ENCODE data around the gene PPFIA1. TPM values are rescaled to one million over a fixed set of nuclear protein-coding genes. Genes with fewer than 3 reads are reported as not detected.

Gene PPFIA1
- total RNA-seq, 4 donors from 2014 or later, result 43.7 to 82.8 (median 69.3) TPM

DNA sequence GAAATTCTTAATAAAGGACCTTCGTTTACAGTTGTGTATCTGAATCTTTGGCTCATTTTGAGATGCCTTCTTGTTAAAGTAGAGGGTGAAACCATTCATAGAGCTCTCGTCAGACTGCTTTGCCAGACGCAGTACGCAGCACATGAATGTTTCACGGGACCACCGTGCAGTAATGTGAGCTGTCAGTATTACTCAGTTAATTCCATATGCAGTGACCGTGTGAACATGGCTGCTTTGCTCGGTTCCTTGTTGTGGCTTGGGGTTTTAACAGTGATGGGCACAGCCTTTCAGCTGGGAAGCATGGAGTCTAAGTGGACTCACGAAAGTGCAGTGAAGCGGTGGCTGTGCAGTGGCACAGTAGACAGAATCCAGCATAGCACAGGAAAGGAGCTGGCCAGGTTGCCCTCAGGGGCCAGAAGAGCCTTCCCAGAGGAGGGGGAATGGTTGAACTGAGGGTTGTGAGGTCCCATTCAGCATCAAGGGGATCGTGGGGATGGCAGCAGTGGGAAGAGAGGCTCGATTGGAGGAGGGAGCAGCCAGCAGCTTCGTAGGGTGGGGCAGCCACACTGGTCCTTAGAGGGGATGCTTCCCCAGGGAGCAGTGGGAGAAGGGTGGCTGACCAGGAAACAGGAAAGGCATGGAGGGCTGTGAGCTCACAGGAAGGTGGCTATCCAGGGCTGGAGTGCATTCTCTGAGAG is 31.4 kb downstream of the PPFIA1 start:
- no peak overlapping the region for H3K4me3 ChIP-seq
- WGBS, 2 donors, result 78 to 82% methylated on average over 13 of the region's 13 CpGs
- H3K4me1 ChIP-seq, result peaks cover 0 to 33% (median 7%) of the 10 kb centered on the region in 4 donors
- H3K27ac ChIP-seq, result no peak overlapping the region
- H3K36me3 ChIP-seq, result peaks cover 0 to 19% (median 0%) of the 10 kb centered on the region in 3 donors
- H3K27me3 ChIP-seq, result no peaks in the 10 kb centered on the region
- no peaks in the 10 kb centered on the region for H3K9me3 ChIP-seq
- TF ChIP-seq EP300 (IDR thresholded peaks at IDR 0.05), result no peak
- TF ChIP-seq, protein P1, sequence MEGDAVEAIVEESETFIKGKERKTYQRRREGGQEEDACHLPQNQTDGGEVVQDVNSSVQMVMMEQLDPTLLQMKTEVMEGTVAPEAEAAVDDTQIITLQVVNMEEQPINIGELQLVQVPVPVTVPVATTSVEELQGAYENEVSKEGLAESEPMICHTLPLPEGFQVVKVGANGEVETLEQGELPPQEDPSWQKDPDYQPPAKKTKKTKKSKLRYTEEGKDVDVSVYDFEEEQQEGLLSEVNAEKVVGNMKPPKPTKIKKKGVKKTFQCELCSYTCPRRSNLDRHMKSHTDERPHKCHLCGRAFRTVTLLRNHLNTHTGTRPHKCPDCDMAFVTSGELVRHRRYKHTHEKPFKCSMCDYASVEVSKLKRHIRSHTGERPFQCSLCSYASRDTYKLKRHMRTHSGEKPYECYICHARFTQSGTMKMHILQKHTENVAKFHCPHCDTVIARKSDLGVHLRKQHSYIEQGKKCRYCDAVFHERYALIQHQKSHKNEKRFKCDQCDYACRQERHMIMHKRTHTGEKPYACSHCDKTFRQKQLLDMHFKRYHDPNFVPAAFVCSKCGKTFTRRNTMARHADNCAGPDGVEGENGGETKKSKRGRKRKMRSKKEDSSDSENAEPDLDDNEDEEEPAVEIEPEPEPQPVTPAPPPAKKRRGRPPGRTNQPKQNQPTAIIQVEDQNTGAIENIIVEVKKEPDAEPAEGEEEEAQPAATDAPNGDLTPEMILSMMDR (IDR thresholded peaks at IDR 0.05), result no peak
- TF ChIP-seq POLR2A (IDR thresholded peaks at IDR 0.05), result no peak
- no peak for DNase-seq (ENCODE audit: low spot score in 2 of 2)

DNA sequence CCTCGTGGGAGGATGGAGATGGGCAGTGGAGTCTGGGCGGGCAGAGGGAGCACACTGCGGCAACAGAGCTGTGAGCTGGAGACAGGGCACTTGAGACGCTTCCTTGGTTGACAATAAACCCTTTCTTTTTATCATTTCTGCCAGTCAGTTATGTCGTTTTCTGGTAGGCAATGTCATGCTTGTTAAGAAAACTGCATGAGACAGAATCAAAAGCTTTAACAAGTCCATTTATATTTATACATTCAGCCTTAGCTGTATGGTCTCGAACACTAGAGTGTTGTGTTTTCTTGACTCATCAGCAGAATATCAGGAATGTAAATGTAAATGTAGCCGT is 31.9 kb downstream of the PPFIA1 start:
- WGBS, 2 donors, result 51 to 53% methylated on average over 7 of the region's 7 CpGs
- Histone ChIP-seq H3K4me1 (peaks cover 0 to 32% (median 7%) of the 10 kb centered on the region in 4 donors), H3K4me3 (no peak overlapping the region), H3K27me3 (no peaks in the 10 kb centered on the region), H3K36me3 (peaks cover 0 to 17% (median 0%) of the 10 kb centered on the region in 3 donors), H3K9me3 (no peaks in the 10 kb centered on the region), H3K27ac (no peak overlapping the region)
- TF ChIP-seq, protein P1 (IDR thresholded peaks at IDR 0.05), result no peak
- no peak for TF ChIP-seq EP300 (IDR thresholded peaks at IDR 0.05)
- no peak for TF ChIP-seq POLR2A (IDR thresholded peaks at IDR 0.05)
- DNase-seq (ENCODE audit: low spot score in 2 of 2), result no peak

DNA sequence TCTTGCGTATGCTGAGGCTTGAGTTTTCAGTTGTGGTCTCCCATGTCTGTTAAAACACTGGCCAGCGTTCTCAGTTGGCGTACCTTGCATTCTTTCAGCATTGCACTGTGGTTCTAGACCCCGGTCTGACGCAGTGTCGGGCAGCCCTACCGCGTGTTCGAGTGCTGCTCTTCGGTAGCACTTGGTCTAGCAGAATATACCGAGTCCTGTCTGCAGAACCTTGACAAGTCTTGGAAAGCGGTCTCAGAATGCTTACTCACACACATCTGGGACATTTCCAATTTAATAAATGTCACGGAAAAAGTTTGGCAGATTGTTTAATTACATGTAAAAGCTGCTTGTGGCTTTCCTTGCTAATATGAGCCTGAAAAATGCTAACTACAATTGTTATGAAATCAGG is 32.6 kb downstream of the PPFIA1 start:
- WGBS, 2 donors, result 73% methylated on average over 13 of the region's 13 CpGs
- DNase-seq (ENCODE audit: low spot score in 2 of 2), result no peak
- H3K4me1 ChIP-seq, result peaks cover 0 to 32% (median 7%) of the 10 kb centered on the region in 4 donors
- H3K36me3 ChIP-seq, result peaks cover 0 to 21% (median 0%) of the 10 kb centered on the region in 3 donors
- TF ChIP-seq, protein P1 (IDR thresholded peaks at IDR 0.05), result no peak
- no peak for TF ChIP-seq EP300 (IDR thresholded peaks at IDR 0.05)
- H3K9me3 ChIP-seq, result no peaks in the 10 kb centered on the region
- H3K27ac ChIP-seq, result peak overlapping the region in 1 of 4 donors; percentile 52
- H3K4me3 ChIP-seq, result no peak overlapping the region
- no peaks in the 10 kb centered on the region for H3K27me3 ChIP-seq

DNA sequence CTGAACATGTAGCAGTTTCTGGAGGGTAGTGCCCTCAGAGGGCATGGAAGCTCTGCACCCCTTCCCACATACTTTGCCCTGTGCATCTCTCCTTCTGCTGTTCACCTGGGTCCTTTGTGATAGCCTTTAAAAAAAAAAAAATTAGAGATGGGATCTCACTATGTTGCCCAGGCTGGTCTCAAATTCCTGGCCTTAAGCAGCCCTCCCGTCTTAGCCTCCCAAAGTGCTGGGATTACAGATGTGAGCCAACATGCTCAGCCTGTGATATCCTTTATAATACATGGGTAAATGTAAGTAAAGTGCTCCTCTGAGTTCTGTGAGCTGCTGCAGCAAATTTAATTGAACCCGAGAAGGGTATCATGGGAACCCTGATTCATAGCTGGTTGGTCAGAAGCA is 33.7 kb downstream of the PPFIA1 start:
- 79% methylated on average over 2 of the region's 2 CpGs for WGBS, 2 donors
- Histone ChIP-seq H3K27ac (no peak overlapping the region), H3K9me3 (no peaks in the 10 kb centered on the region), H3K4me1 (peaks cover 0 to 32% (median 7%) of the 10 kb centered on the region in 4 donors), H3K4me3 (no peak overlapping the region), H3K36me3 (peaks cover 0 to 13% (median 0%) of the 10 kb centered on the region in 3 donors), H3K27me3 (no peaks in the 10 kb centered on the region)
- no peak for DNase-seq (ENCODE audit: low spot score in 2 of 2)
- TF ChIP-seq POLR2A (IDR thresholded peaks at IDR 0.05) (no peak), EP300 (IDR thresholded peaks at IDR 0.05) (no peak)
- TF ChIP-seq, protein P1 (IDR thresholded peaks at IDR 0.05), result no peak

DNA sequence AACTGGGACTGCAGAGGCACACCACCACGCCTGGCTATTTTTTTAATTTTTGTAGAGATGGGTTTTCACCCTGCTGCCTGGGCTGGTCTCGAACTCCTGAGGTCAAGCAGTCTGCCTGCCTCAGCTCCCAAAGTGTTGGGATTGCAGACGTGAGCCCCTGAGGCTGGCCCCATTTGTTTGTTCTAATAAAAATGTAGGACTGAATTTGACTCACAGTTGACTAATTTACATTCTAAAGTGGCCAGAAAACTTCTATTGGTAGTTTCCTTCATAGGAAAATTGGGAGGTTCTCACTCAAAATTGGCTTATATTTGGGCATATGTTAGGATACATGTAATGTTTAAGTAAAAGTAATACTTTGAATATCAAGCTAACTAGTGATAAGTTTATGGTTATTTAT is 35.0 kb downstream of the PPFIA1 start:
- no peak for DNase-seq (ENCODE audit: low spot score in 2 of 2)
- no peaks in the 10 kb centered on the region for H3K9me3 ChIP-seq
- H3K36me3 ChIP-seq, result peaks cover 0 to 10% (median 0%) of the 10 kb centered on the region in 3 donors
- peaks cover 0 to 32% (median 7%) of the 10 kb centered on the region in 4 donors for H3K4me1 ChIP-seq
- no peaks in the 10 kb centered on the region for H3K27me3 ChIP-seq
- 77 to 83% methylated on average over 3 of the region's 3 CpGs for WGBS, 2 donors
- TF ChIP-seq, protein P1 (IDR thresholded peaks at IDR 0.05), result no peak
- no peak for TF ChIP-seq POLR2A (IDR thresholded peaks at IDR 0.05)
- TF ChIP-seq EP300 (IDR thresholded peaks at IDR 0.05), result no peak
- no peak overlapping the region for H3K4me3 ChIP-seq
- H3K27ac ChIP-seq, result no peak overlapping the region
